ES-I3 (cell line): ENCODE results near the gene ZNF106.

Experiments used
- H3K36me3 ChIP-seq: 2 replicates; pipeline ENCODE4 v1.6.1; 2013; ENCODE audit warnings: mild to moderate bottlenecking, low read length, control low read depth, moderate library complexity; ENCODE audit not compliant: insufficient read depth
- H3K4me1 ChIP-seq: 2 replicates; pipeline ENCODE4 v1.6.1; 2013; ENCODE audit warnings: mild to moderate bottlenecking, control low read depth, low read length; ENCODE audit not compliant: insufficient read depth
- H3K9ac ChIP-seq: 2 replicates; pipeline ENCODE4 v1.6.1; 2013; ENCODE audit warnings: low read depth, mild to moderate bottlenecking, low read length, moderate library complexity
- H3K9me3 ChIP-seq: 2 replicates; pipeline ENCODE4 v1.6.1; 2013; ENCODE audit warnings: mild to moderate bottlenecking, low read length, moderate library complexity; ENCODE audit not compliant: control insufficient read depth, insufficient read depth

ZNF106 gene

GRCh38 chr15:42405863-42406482, 85.0 kb downstream of the ZNF106 start:
- Histone ChIP-seq H3K9me3 (no peaks in the 10 kb centered on the region), H3K36me3 (no peaks in the 10 kb centered on the region), H3K4me1 (0 out of 2 replicates have a peak, but pooled peaks cover 2% of the 10 kb centered on the region), H3K9ac (no peak overlapping the region)

- Histone ChIP-seq H3K4me1 (0 out of 2 replicates have a peak, but pooled peaks cover 2% of the 10 kb centered on the region), H3K36me3 (no peaks in the 10 kb centered on the region), H3K9ac (no peak overlapping the region), H3K9me3 (no peaks in the 10 kb centered on the region)
These were observed 86.3 kb downstream of the ZNF106 start for GRCh38 chr15:42404461-42405235.

GRCh38 chr15:42403389-42403788, 87.6 kb downstream of the ZNF106 start:
- no peaks in the 10 kb centered on the region for H3K9me3 ChIP-seq
- no peak overlapping the region for H3K9ac ChIP-seq
- no peaks in the 10 kb centered on the region for H3K36me3 ChIP-seq
- H3K4me1 ChIP-seq, result 0 out of 2 replicates have a peak, but pooled peaks cover 2% of the 10 kb centered on the region

GRCh38 chr15:42402455-42403205, 88.3 kb downstream of the ZNF106 start:
- no peaks in the 10 kb centered on the region for H3K36me3 ChIP-seq
- H3K9me3 ChIP-seq, result no peaks in the 10 kb centered on the region
- H3K4me1 ChIP-seq, result 0 out of 2 replicates have a peak, but pooled peaks cover 2% of the 10 kb centered on the region
- H3K9ac ChIP-seq, result no peak overlapping the region

GRCh38 chr15:42401544-42402454, 89.1 kb downstream of the ZNF106 start:
- H3K9me3 ChIP-seq, result no peaks in the 10 kb centered on the region
- no peaks in the 10 kb centered on the region for H3K36me3 ChIP-seq
- H3K9ac ChIP-seq, result no peak overlapping the region
- H3K4me1 ChIP-seq, result 0 out of 2 replicates have a peak, but pooled peaks cover 2% of the 10 kb centered on the region

GRCh38 chr15:42395838-42396237, 95.1 kb downstream of the ZNF106 start:
- H3K36me3 ChIP-seq, result no peaks in the 10 kb centered on the region
- H3K4me1 ChIP-seq, result no peaks in the 10 kb centered on the region
- H3K9me3 ChIP-seq, result no peaks in the 10 kb centered on the region
- no peak overlapping the region for H3K9ac ChIP-seq

GRCh38 chr15:42394106-42394505, 96.8 kb downstream of the ZNF106 start:
- Histone ChIP-seq H3K9ac (no peak overlapping the region), H3K36me3 (no peaks in the 10 kb centered on the region), H3K9me3 (no peaks in the 10 kb centered on the region), H3K4me1 (no peaks in the 10 kb centered on the region)

GRCh38 chr15:42392309-42393024, 98.5 kb downstream of the ZNF106 start:
- Histone ChIP-seq H3K4me1 (no peaks in the 10 kb centered on the region), H3K36me3 (no peaks in the 10 kb centered on the region), H3K9me3 (no peaks in the 10 kb centered on the region), H3K9ac (no peak overlapping the region)

GRCh38 chr15:42387603-42388002, 103.3 kb downstream of the ZNF106 start:
- H3K36me3 ChIP-seq, result no peaks in the 10 kb centered on the region
- no peak overlapping the region for H3K9ac ChIP-seq
- peaks cover 12% of the 10 kb centered on the region for H3K4me1 ChIP-seq
- no peaks in the 10 kb centered on the region for H3K9me3 ChIP-seq

- no peak overlapping the region for H3K9ac ChIP-seq
- H3K36me3 ChIP-seq, result no peaks in the 10 kb centered on the region
- H3K4me1 ChIP-seq, result peaks cover 12% of the 10 kb centered on the region
These were observed 104.8 kb downstream of the ZNF106 start for GRCh38 chr15:42385980-42386700.

GRCh38 chr15:42385206-42385979, 105.5 kb downstream of the ZNF106 start:
- no peaks in the 10 kb centered on the region for H3K9me3 ChIP-seq
- H3K9ac ChIP-seq, result no peak overlapping the region
- H3K4me1 ChIP-seq, result peaks cover 12% of the 10 kb centered on the region
- no peaks in the 10 kb centered on the region for H3K36me3 ChIP-seq

More at GRCh38 chr15:42385980-42386700, 104.8 kb downstream of the ZNF106 start:
- no peaks in the 10 kb centered on the region for H3K9me3 ChIP-seq

- Histone ChIP-seq H3K9me3 (no peaks in the 10 kb centered on the region), H3K9ac (no peak overlapping the region), H3K36me3 (no peaks in the 10 kb centered on the region), H3K4me1 (peaks cover 12% of the 10 kb centered on the region)
These were observed 106.3 kb downstream of the ZNF106 start for GRCh38 chr15:42384597-42384996.
